WTC11 (cell line): ENCODE results near the gene MALAT1. TPM values are rescaled to one million over a fixed set of nuclear protein-coding genes. Genes with fewer than 3 reads are reported as not detected.

Experiments used
- ATAC-seq: fragments of 200-7000 bp; cut with Tn5 transposase; 2 replicates; pipeline ENCODE4 v1.10.0; 2021; ENCODE audit warnings: mild to moderate bottlenecking, moderate library complexity
- CTCF ChIA-PET: fragments of 300-600 bp; sonication (Branson Sonifier 250); formaldehyde crosslinking; loops from one replicate; lab custom pipeline; 2021; ENCODE audit warnings: antibody characterized with exemption; lab: Charles Lee
- POLR2A ChIA-PET: fragments of 350-600 bp; sonication (Branson Sonifier 250); formaldehyde crosslinking; loops from one replicate; lab custom pipeline; 2021; ENCODE audit warnings: antibody characterized with exemption; lab: Charles Lee
- DNase-seq: peaks from one replicate; pipeline ENCODE4 v3.0.0; 2021; ENCODE audit warnings: low spot score
- H3K27ac Mint-ChIP-seq: 2 replicates; pipeline ENCODE4 v1.8.0; 2021; ENCODE audit warnings: mixed read lengths
- H3K27me3 Mint-ChIP-seq: 2 replicates; pipeline ENCODE4 v1.8.0; 2021; ENCODE audit warnings: low read depth, mild to moderate bottlenecking, moderate library complexity, mixed read lengths
- H3K36me3 Mint-ChIP-seq: 2 replicates; pipeline ENCODE4 v1.8.0; 2021; ENCODE audit warnings: mixed read lengths
- H3K4me1 Mint-ChIP-seq: 2 replicates; pipeline ENCODE4 v1.8.0; 2022; ENCODE audit warnings: mixed read lengths
- H3K4me3 Mint-ChIP-seq: 2 replicates; pipeline ENCODE4 v1.8.0; 2021; ENCODE audit warnings: mild to moderate bottlenecking, moderate library complexity, mixed read lengths
- H3K9me3 Mint-ChIP-seq: 2 replicates; pipeline ENCODE4 v1.8.0; 2021; ENCODE audit warnings: mixed read lengths
- CREM ChIP-seq: sonication (generic); formaldehyde crosslinking; IDR thresholded peaks from 2 replicates; pipeline ENCODE4 v1.8.1; 2022; ENCODE audit warnings: mild to moderate bottlenecking, missing genetic modification reagents, moderate library complexity
- ETV6 ChIP-seq: sonication (generic); formaldehyde crosslinking; IDR thresholded peaks from 2 replicates; pipeline ENCODE4 v1.8.1; 2022; ENCODE audit warnings: mild to moderate bottlenecking, missing genetic modification reagents
- HMGA2 ChIP-seq: fragments of 250-450 bp; sonication (Bioruptor Pico); IDR thresholded peaks from 2 replicates; pipeline ENCODE4 v1.4.0; 2021; ENCODE audit warnings: mild to moderate bottlenecking, moderate library complexity
- HMGXB4 ChIP-seq: sonication (generic); formaldehyde crosslinking; IDR thresholded peaks from 2 replicates; pipeline ENCODE4 v1.8.1; 2023; ENCODE audit warnings: mild to moderate bottlenecking, moderate library complexity, missing genetic modification reagents
- IRF1 ChIP-seq: sonication (generic); formaldehyde crosslinking; IDR thresholded peaks from 2 replicates; pipeline ENCODE4 v1.8.0; 2023; ENCODE audit warnings: missing genetic modification reagents
- JUN ChIP-seq: sonication (generic); formaldehyde crosslinking; IDR thresholded peaks from 2 replicates; pipeline ENCODE4 v1.8.0; 2023; ENCODE audit warnings: mild to moderate bottlenecking, missing genetic modification reagents
- MXD4 ChIP-seq: fragments of 250-450 bp; sonication (Bioruptor Pico); IDR thresholded peaks from 2 replicates; pipeline ENCODE4 v1.8.0; 2021; ENCODE audit warnings: mild to moderate bottlenecking, moderate library complexity, borderline replicate concordance
- MYBL2 ChIP-seq: sonication (generic); formaldehyde crosslinking; IDR thresholded peaks from 2 replicates; pipeline ENCODE4 v1.8.1; 2023; ENCODE audit warnings: mild to moderate bottlenecking, moderate library complexity, missing genetic modification reagents
- NFE2L1 ChIP-seq: sonication (generic); formaldehyde crosslinking; IDR thresholded peaks from 2 replicates; pipeline ENCODE4 v1.8.1; 2023; ENCODE audit warnings: missing genetic modification reagents
- NFYB ChIP-seq: sonication (generic); formaldehyde crosslinking; conservative IDR thresholded peaks from 2 replicates; pipeline ENCODE4 v1.8.0; 2022; ENCODE audit warnings: low read depth, missing genetic modification reagents
- NR1H2 ChIP-seq: sonication (generic); formaldehyde crosslinking; IDR thresholded peaks from 2 replicates; pipeline ENCODE4 v1.9.0; 2021; ENCODE audit warnings: mild to moderate bottlenecking, moderate library complexity, missing genetic modification reagents
- NR3C1 ChIP-seq: sonication (generic); formaldehyde crosslinking; conservative IDR thresholded peaks from 2 replicates; pipeline ENCODE4 v1.8.1; 2023; ENCODE audit warnings: low read depth, mild to moderate bottlenecking, missing genetic modification reagents
- SMAD3 ChIP-seq: sonication (generic); formaldehyde crosslinking; IDR thresholded peaks from 2 replicates; pipeline ENCODE4 v1.8.0; 2022; ENCODE audit warnings: missing genetic modification reagents, mild to moderate bottlenecking, borderline replicate concordance
- SP1 ChIP-seq: sonication (generic); formaldehyde crosslinking; conservative IDR thresholded peaks from 2 replicates; pipeline ENCODE4 v1.8.1; 2022; ENCODE audit warnings: missing genetic modification reagents
- TCF7 ChIP-seq: sonication (generic); formaldehyde crosslinking; IDR thresholded peaks from 2 replicates; pipeline ENCODE4 v1.8.0; 2022; ENCODE audit warnings: mild to moderate bottlenecking, low read depth, missing genetic modification reagents, moderate library complexity
- TEAD1 ChIP-seq: sonication (generic); formaldehyde crosslinking; IDR thresholded peaks from 2 replicates; pipeline ENCODE4 v1.8.0; 2022; ENCODE audit warnings: mild to moderate bottlenecking, missing genetic modification reagents
- ZBTB21 ChIP-seq: sonication (generic); formaldehyde crosslinking; IDR thresholded peaks from 2 replicates; pipeline ENCODE4 v1.8.1; 2023; ENCODE audit warnings: mild to moderate bottlenecking, missing genetic modification reagents, borderline replicate concordance
- ZNF138 ChIP-seq: sonication (generic); formaldehyde crosslinking; conservative IDR thresholded peaks from 2 replicates; pipeline ENCODE4 v1.8.1; 2022; ENCODE audit warnings: mild to moderate bottlenecking, moderate library complexity, missing genetic modification reagents
- ZNF219 ChIP-seq: sonication (generic); formaldehyde crosslinking; IDR thresholded peaks from 2 replicates; pipeline ENCODE4 v1.8.0; 2023; ENCODE audit warnings: missing genetic modification reagents, mild to moderate bottlenecking, borderline replicate concordance
- ZNF317 ChIP-seq: sonication (generic); formaldehyde crosslinking; IDR thresholded peaks from 2 replicates; pipeline ENCODE4 v1.8.1; 2023; ENCODE audit warnings: low read depth, mild to moderate bottlenecking, moderate library complexity, missing genetic modification reagents, borderline replicate concordance
- ZNF396 ChIP-seq: fragments of 250-450 bp; sonication (Bioruptor Pico); IDR thresholded peaks from 2 replicates; pipeline ENCODE4 v1.8.0; 2021; ENCODE audit warnings: mild to moderate bottlenecking, moderate library complexity, borderline replicate concordance
- ZNF423 ChIP-seq: fragments of 250-450 bp; sonication (Bioruptor Pico); IDR thresholded peaks from 2 replicates; pipeline ENCODE4 v2.1.2; 2022; ENCODE audit warnings: mild to moderate bottlenecking, moderate library complexity
- total RNA-seq: library from RNA; stranded (reverse); gene quantifications from 3 replicates; pipeline ENCODE4 v1.2.3, GENCODE V29; 2021
- TF ChIP-seq, protein P1 (sequence below): sonication (generic); formaldehyde crosslinking; IDR thresholded peaks from 2 replicates; pipeline ENCODE4 v1.8.1; 2023; ENCODE audit warnings: mild to moderate bottlenecking, missing genetic modification reagents
- TF ChIP-seq, protein P2 (sequence below): sonication (generic); formaldehyde crosslinking; IDR thresholded peaks from 2 replicates; pipeline ENCODE4 v1.8.1; 2023; ENCODE audit warnings: mild to moderate bottlenecking, missing genetic modification reagents, moderate library complexity
- TF ChIP-seq, protein P3 (sequence below): fragments of 250-450 bp; sonication (Bioruptor Pico); IDR thresholded peaks from 2 replicates; pipeline ENCODE4 v2.1.2; 2022; ENCODE audit warnings: mild to moderate bottlenecking, moderate library complexity

Gene MALAT1
- total RNA-seq, 1 experiment from 2014 or later = 1,830 TPM

DNA sequence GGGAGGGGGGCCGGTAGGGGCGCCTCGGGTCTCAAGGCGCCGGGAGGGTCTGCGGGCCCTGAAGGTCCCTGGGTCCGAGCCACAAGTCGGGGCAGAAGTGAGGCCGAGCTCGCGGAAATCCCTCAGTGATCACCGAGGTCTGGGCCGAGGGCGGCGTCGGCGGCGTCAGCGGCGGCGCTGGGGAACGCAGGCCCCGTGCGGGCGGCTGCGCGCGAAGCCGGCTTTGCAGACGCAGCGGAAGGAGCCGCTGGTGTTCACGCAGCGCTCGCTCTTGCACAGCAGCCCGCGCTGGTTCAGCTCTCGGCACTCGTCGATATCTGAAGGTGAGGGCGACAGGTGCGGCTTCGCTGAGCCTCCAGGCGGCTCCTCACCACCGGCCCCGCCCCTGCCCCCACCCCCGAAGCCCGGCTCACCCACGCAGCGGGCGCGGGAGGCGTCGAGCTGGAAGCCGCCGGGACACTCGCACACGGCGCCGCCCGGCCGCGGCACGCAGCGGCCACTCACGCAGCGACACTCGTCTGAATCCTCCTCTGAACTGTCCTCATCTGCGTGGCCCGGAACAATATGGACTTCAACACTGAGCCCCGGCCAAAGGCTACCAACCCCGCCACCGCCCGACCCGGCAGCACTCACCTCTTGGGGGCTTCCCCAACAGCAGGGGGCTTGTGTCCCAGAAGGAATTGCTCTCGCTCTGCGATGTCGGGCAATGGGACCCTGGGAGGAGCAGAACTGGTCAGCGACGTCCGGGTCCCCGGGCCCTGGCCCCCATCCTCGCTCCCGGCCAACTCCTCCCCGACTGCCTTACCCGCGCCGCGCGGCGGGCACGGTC is 40.3 kb downstream of the MALAT1 start:
- Mint-ChIP-seq H3K4me3 (peak overlapping the region; percentile 67), H3K27me3 (peaks cover 46% of the 10 kb centered on the region), H3K36me3 (no peaks in the 10 kb centered on the region; the same call in 1 of the 2 replicates), H3K4me1 (peaks cover 2% of the 10 kb centered on the region), H3K9me3 (no peaks in the 10 kb centered on the region), H3K27ac (no peak overlapping the region)
- ATAC-seq (peak; percentile 12), DNase-seq (peak; percentile 64)
- ChIA-PET CTCF (interaction anchor here (0.6 to 10.3 kb wide), 30 partner anchors 8 to 695 kb away, joined by 3 to 271 read pairs (median 4); partner anchors contain the start of genes FAM89B, KCNK7, LTBP3 and PCNX3), POLR2A (interaction anchor here (0.5 to 2.1 kb wide), 7 partner anchors 13 to 150 kb away, joined by 3 to 9 read pairs (median 5); partner anchors contain the start of genes FAM89B and ZNRD2)
- TF ChIP-seq, protein P1, sequence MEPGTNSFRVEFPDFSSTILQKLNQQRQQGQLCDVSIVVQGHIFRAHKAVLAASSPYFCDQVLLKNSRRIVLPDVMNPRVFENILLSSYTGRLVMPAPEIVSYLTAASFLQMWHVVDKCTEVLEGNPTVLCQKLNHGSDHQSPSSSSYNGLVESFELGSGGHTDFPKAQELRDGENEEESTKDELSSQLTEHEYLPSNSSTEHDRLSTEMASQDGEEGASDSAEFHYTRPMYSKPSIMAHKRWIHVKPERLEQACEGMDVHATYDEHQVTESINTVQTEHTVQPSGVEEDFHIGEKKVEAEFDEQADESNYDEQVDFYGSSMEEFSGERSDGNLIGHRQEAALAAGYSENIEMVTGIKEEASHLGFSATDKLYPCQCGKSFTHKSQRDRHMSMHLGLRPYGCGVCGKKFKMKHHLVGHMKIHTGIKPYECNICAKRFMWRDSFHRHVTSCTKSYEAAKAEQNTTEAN (CRISPR knock-in tag) = 0 out of 2 replicates have a peak, but pooled peaks have one; percentile 32
- TF ChIP-seq ETV6 (CRISPR knock-in tag) (0 out of 2 replicates have a peak, but pooled peaks have one; percentile 81), CREM (CRISPR knock-in tag) (no peak), TEAD1 (0 out of 2 replicates have a peak, but pooled peaks have one; percentile 12), ZNF138 (CRISPR knock-in tag) (0 out of 2 replicates have a peak, but pooled peaks have one; percentile 27), HMGXB4 (CRISPR knock-in tag) (no peak), MYBL2 (CRISPR knock-in tag) (peak; percentile 66; the same call in 1 of the 2 replicates), NR1H2 (CRISPR knock-in tag) (no peak), SP1 (CRISPR knock-in tag) (peak; percentile 21; the same call in 1 of the 2 replicates), NFE2L1 (CRISPR knock-in tag) (peak; percentile 38; the same call in 1 of the 2 replicates), MXD4 (CRISPR knock-in tag) (no peak), TCF7 (CRISPR knock-in tag) (peak; percentile 50; the same call in 1 of the 2 replicates), JUN (CRISPR knock-in tag) (no peak), ZNF317 (CRISPR knock-in tag) (no peak)

GRCh38 chr11:65539744-65540289 is 41.0 kb downstream of the MALAT1 start:
- DNase-seq = peak; percentile 78
- POLR2A ChIA-PET = interaction anchor here (0.6 to 2.1 kb wide), 9 partner anchors 14 to 186 kb away, joined by 3 to 10 read pairs (median 5); partner anchors contain the start of genes FAM89B, MALAT1, PCNX3 and SCYL1
- Mint-ChIP-seq H3K36me3 (no peaks in the 10 kb centered on the region), H3K4me1 (peaks cover 2% of the 10 kb centered on the region), H3K27me3 (peaks cover 53% of the 10 kb centered on the region), H3K27ac (no peak overlapping the region), H3K4me3 (peak overlapping the region; percentile 68), H3K9me3 (no peaks in the 10 kb centered on the region)
- CTCF ChIA-PET = interaction anchor here (0.6 to 10.3 kb wide), 50 partner anchors 9 to 910 kb away, joined by 3 to 271 read pairs (median 5); partner anchors contain the start of genes DPF2, EHBP1L1, FAM89B and KCNK7
- peak; percentile 36 for ATAC-seq
- no peak; the same call in 1 of the 2 replicates for TF ChIP-seq ZNF219
- no peak for TF ChIP-seq NR3C1
- TF ChIP-seq ZNF423 (CRISPR knock-in tag) = peak; percentile 64
- TF ChIP-seq ZNF396 = no peak
- 0 out of 2 replicates have a peak, but pooled peaks have one; percentile 22 for TF ChIP-seq ZBTB21
- peak; percentile 81; the same call in 1 of the 2 replicates for TF ChIP-seq SMAD3 (CRISPR knock-in tag)
- TF ChIP-seq TCF7 (CRISPR knock-in tag) = 0 out of 2 replicates have a peak, but pooled peaks have one; percentile 7
- TF ChIP-seq ETV6 (CRISPR knock-in tag) = no peak; the same call in 1 of the 2 replicates
- TF ChIP-seq, protein P2, sequence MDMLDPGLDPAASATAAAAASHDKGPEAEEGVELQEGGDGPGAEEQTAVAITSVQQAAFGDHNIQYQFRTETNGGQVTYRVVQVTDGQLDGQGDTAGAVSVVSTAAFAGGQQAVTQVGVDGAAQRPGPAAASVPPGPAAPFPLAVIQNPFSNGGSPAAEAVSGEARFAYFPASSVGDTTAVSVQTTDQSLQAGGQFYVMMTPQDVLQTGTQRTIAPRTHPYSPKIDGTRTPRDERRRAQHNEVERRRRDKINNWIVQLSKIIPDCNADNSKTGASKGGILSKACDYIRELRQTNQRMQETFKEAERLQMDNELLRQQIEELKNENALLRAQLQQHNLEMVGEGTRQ (CRISPR knock-in tag) = peak; percentile 97
- no peak for TF ChIP-seq NFYB (CRISPR knock-in tag)
- peak; percentile 90; the same call in 1 of the 2 replicates for TF ChIP-seq IRF1
- no peak for TF ChIP-seq HMGA2 (CRISPR knock-in tag)
- TF ChIP-seq, protein P3, sequence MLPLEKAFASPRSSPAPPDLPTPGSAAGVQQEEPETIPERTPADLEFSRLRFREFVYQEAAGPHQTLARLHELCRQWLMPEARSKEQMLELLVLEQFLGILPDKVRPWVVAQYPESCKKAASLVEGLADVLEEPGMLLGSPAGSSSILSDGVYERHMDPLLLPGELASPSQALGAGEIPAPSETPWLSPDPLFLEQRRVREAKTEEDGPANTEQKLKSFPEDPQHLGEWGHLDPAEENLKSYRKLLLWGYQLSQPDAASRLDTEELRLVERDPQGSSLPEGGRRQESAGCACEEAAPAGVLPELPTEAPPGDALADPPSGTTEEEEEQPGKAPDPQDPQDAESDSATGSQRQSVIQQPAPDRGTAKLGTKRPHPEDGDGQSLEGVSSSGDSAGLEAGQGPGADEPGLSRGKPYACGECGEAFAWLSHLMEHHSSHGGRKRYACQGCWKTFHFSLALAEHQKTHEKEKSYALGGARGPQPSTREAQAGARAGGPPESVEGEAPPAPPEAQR (CRISPR knock-in tag) = no peak
